COR-L47 (cell line): ENCODE data around the gene CACNG6.
"Not testable (repeated sequence)": the region's sequence is repeated elsewhere in the genome, so short reads cannot be mapped to it uniquely, and the experiment has no call there.

Source experiments
- DNase-seq: peaks from one replicate; lab custom pipeline; 2025; lab: John Stamatoyannopoulos, UW

CACNG6 gene

GRCh38 chr19:54002495-54003315 lies 11.3 kb downstream of the CACNG6 start:
- no peak for DNase-seq

DNA sequence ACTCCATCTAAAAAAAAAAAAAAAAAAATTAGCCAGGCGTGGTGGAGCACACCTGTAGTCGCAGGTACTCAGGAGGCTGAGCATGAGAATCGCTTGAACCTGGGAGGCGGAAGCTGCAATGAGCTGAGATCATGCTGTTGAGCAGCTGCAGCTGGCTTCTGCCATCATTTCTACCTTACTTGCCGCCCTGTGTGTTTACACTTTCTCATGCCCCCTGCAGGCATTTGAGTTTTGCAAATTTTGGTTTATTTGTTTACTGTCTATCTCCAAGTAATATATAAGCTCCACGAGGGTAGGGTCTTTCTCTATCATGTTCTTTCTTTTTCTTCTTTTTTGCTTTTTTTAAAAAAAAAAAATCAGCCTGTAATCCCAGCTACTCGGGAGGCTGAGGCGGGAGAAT lies 18.0 kb downstream of the CACNG6 start:
- no peak for DNase-seq

DNA sequence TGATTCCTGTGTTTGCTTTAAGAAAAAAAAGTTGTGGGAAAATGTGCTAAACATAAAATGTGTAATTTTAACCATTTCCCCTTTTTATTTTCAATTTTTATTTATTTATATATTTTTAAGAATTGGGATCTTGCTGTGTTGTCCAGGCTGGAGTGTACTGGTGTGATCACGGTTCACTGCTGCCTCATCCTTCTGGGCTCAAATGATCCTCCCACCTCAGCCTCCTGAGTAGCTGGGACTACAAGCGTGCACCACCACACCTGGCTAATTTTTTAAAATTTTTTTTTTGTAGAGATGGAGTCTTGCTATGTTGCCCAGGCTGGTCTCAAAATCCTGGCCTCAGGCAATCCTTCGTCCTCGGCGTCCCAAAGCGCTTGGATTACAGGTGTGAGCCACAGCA lies 19.0 kb downstream of the CACNG6 start:
- no peak for DNase-seq

DNA sequence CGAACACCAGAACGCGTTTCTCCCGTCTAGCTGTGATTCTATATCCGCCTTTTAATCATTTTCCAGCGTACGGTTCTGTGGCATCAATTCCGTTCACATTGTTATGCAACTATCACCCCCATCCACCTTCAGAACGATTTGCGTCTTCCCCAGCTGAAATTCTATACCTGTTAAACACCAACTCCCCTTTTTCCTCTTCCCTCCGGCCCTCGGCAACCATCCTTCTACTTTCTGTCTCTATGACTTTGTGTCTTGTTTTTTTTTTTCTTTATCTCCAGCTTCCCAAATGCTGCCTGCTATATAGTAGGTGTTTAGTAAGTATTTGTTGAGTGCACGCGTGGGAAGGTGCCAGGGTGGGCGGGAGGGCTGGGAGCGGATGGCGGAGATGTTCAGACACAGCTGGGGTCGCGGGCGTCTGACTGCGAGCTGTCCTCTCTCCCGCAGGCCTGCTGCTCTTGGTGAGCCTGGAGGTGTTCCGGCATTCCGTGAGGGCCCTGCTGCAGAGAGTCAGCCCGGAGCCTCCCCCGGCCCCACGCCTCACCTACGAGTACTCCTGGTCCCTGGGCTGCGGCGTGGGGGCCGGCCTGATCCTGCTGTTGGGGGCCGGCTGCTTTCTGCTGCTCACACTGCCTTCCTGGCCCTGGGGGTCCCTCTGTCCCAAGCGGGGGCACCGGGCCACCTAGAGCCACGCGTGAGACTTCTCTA lies 20.2 kb downstream of the CACNG6 start:
- no peak for DNase-seq

GRCh38 chr19:54013866-54014265 lies 22.4 kb downstream of the CACNG6 start:
- DNase-seq, result no peak

DNA sequence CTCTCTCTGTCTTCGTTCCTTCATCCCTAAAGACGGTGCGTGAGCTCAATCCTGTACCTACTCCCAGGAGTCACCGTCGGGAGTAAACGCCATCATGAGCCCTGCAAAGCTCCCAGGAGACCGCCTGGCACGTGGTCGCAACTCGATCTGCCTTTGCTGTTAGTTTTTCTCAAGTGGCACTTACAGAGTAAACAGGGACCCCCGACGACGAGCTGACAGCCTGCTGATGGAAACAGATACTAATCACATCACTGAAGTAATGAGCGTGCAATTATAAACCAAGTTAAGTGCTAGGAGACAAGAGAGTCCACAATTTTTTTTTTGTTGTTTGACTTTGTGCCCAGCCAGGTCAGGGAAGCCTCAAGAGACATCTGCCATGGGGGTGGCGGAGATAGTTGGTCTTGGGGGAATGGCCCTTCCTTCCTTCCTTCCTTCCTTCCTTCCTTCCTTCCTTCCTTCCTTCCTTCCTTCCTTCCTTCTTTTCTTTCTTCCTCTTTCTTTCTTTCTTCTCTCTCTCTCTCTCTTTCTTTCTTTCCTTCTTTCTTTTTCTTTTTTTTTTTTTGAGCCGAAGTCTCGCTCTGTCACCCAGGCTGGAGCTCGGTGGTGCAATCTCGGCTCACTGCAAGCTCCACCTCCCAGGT lies 23.6 kb downstream of the CACNG6 start:
- DNase-seq, result no peak

DNA sequence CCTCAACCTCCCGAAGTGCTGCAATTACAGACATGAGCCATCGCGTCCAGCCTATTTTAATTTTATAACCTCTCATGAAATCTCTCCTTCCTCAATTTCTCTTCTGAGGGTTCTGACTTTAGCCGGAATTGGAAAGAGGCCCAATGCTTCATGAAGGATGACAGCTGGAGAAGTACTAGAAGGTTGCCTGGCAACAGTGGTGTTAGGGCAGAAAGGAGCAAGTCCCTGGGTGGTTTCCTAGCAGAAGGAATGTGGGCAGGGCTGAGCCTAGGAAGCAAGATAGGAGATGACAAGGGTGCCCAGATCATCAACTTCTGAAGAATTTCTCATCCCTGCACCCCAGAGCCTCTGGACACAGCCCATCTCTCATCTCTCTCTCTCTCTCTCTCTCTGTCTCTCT lies 25.8 kb downstream of the CACNG6 start:
- no peak for DNase-seq

DNA sequence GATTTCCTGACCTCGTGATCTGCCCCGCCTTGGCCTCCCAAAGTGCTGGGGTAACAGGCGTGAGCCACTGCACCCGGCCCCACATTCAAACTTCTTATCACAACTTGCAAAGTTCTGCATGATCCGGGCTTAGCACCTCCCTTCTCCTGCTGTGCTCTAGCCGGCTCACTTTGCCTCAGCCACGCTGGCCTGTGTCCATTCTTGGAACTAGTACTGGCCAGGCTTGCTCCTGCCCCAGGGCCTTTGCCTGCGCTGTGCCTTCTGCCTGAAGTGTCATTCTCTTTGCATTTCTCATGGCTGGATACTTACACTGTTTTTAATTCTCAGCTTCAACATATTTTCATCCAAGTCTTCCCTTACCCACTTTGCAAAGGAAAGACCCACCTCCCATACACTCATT lies 29.9 kb downstream of the CACNG6 start:
- DNase-seq, result no peak

DNA sequence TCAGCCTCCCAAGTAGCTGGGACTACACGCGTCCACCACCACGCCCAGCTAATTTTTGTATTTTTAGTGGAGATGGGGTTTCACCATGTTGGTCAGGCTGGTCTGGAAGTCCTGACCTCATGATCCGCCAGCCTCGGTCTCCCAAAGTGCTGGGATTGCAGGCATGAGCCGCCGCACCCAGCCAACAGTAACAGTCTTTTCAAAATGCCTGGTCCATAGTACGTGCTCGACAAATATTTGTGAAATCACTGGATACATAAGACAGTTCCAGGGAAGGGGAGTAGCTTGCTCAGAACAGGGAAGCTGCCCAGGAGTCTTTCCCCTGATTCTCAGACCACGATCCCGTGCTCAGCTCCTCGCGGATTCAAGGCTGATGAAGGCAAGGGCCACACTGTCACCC lies 30.5 kb downstream of the CACNG6 start:
- no peak for DNase-seq

GRCh38 chr19:54023191-54023590 lies 31.8 kb downstream of the CACNG6 start:
- DNase-seq, result no peak

GRCh38 chr19:54024660-54025059 lies 33.2 kb downstream of the CACNG6 start:
- no peak for DNase-seq

GRCh38 chr19:54026656-54027055 lies 35.2 kb downstream of the CACNG6 start:
- no peak for DNase-seq

GRCh38 chr19:54029301-54029700 lies 37.9 kb downstream of the CACNG6 start:
- DNase-seq, result no peak

DNA sequence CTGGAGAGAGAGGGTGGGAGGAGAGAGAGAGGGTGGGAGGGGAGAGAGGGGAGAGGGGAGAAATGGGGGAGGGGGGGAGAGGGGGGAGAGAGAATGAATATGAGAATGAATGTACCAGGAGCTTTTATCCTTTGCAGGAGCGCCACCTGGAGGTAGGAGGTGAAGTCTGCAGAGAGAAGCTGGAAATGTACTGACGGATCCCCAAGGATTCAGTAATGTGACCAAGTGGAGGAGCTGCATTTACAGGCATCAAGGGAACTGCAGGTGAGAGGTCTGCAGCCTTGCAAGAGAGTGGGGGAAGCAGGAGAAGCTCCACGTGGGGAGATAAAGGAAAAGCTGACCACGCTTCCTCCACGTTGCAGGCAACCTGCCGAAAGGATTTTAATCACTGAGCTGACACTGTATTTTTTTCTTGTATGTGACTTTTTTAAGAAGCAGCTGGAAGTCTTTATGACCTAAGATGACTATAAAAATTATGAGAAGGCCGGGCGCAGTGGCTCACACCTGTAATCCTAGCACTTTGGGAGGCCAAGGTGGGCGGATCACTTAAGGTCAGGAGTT lies 38.6 kb downstream of the CACNG6 start:
- DNase-seq, result peak; percentile 7

DNA sequence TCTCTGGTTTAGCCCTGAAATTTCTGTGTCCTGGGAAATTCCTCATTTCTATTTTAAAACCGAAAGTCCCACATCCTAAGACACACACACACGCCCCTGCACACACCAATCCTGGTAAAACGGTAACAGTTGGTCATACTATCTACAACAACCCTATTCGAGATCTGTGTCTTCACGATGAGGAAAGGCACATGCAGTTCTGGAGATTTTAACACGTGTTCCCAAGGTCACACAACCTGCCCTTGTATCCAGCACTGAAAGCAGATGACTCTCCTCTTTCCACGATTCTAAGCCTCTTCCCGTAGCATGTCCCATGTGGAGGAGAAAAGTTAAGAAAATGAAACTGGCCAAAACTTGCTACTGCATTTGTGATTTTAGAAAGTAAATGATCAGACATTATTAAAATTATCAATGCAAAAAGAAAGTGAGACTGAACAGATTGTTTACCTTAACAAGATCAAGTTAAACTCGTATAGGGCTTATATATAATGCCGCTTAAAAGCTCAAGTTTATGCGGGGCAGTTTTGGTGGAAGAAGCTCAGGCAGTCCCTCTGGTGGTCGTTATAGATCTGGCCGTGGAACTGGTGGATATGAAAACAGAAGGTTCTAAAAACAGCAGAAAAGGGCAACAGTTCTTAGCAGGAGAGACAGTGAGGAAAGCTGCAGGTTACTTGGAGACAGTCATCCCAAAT lies 39.6 kb downstream of the CACNG6 start:
- no peak for DNase-seq

GRCh38 chr19:54035215-54036178 lies 44.1 kb downstream of the CACNG6 start:
- DNase-seq, result no peak

DNA sequence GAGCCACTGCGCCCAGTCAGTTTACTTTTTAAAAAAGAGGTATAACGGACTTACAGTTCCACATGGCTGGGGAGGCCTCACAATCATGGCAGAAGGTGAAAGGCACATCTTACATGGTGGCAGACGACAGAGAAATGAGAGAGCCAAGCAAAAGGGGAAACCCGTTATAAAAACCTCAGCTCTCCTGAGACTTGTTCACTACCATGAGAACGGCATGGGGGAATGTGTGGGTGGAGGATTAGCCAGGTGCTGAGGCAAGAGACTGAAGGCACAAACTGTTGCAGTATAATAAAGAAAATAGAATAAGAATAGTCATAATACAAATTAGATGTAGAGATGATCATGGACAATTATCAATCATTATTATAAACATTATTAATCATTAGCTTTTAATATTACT lies 45.1 kb downstream of the CACNG6 start:
- not testable (repeated sequence) for DNase-seq

DNA sequence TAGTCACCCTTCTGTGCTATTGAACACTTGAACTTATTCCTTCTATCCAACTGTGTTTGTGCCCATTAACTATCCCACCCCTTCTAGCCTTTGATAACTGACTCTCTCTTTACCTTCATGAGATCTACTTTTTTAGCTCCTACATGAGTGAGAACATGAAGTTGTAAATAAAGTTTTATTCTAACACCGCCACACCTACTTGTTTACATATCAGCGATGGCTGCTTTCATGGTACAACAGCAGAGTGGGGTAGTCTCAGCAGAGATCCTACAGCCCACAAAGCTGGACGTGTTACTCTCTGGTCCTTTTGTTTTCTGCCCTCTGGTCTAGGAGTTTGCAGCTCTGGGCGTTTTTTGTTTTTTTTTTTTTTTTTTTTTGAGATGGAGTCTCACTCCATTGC lies 48.6 kb downstream of the CACNG6 start:
- DNase-seq, result no peak

GRCh38 chr19:54041969-54042606 lies 50.7 kb downstream of the CACNG6 start:
- no peak for DNase-seq

DNA sequence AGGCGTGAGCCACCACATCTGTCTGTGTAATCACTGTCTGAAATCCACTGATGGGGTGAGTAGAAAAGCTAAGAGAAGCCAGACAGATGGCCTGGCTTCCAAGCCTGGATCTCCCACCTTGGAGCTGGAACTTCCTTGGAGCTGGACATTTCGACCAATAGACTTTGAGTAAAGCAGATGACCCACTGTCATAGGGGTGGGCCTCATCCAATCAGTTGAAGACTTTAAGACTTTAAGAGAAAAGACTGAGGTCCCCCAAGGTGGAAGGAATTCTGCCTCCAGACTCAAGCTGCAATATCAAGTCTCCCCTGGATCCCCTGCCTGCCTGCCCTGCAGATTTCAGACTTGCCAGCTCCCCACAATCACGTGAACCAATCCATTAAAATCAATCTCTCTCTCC lies 51.6 kb downstream of the CACNG6 start:
- no peak for DNase-seq
